CD4-positive, CD25-positive, alpha-beta regulatory T cell (primary cell): Measurements from ENCODE around the gene LYPD1. TPM values are rescaled to one million over a fixed set of nuclear protein-coding genes. Genes with fewer than 3 reads are reported as not detected.

Experiments
- ATAC-seq, 2 donors: fragments of 150-1000 bp; cut with Tn5 transposase; one replicate each; pipeline ENCODE4 v1.10.0; 2021; ENCODE audit warnings: low read depth in 2 of 2, moderate number of reproducible peaks in 2 of 2, moderate library complexity in 1 of 2
- DNase-seq, 3 donors: peaks; one replicate each; pipeline versions ENCODE4 v3.0.0 to v3.0.0-alpha.2; 2012 to 2022; ENCODE audit warnings: mixed read lengths in 1 of 3
- H3K27ac ChIP-seq: one replicate; pipeline ENCODE4 v1.7.0; 2013; ENCODE audit warnings: mild to moderate bottlenecking, low read length; ENCODE audit not compliant: insufficient read depth, poor library complexity, severe bottlenecking
- H3K27me3 ChIP-seq: one replicate; pipeline ENCODE4 v1.7.0; 2013; ENCODE audit warnings: low read length; ENCODE audit not compliant: control insufficient read depth, insufficient read depth
- H3K36me3 ChIP-seq: one replicate; pipeline ENCODE4 v1.7.0; 2013; ENCODE audit warnings: mild to moderate bottlenecking, low read length, moderate library complexity; ENCODE audit not compliant: control insufficient read depth, insufficient read depth
- H3K4me1 ChIP-seq: 2 replicates; pipeline ENCODE4 v1.7.0; 2013; ENCODE audit warnings: mild to moderate bottlenecking, low read length; ENCODE audit not compliant: insufficient read depth, control insufficient read depth, poor library complexity, severe bottlenecking
- H3K4me3 ChIP-seq: one replicate; pipeline ENCODE4 v1.7.0; 2013; ENCODE audit warnings: low read depth, mild to moderate bottlenecking, low read length, moderate library complexity
- H3K9me3 ChIP-seq, 2 experiments: 1 replicate in 1 of 2; 2 replicates in 1 of 2; pipeline ENCODE4 v1.7.0; 2013; ENCODE audit warnings: low read length in 2 of 2, mild to moderate bottlenecking in 1 of 2, moderate library complexity in 1 of 2; ENCODE audit not compliant: control insufficient read depth in 2 of 2
- H3K27ac Mint-ChIP-seq, 3 donors: one replicate each; pipeline ENCODE4 v1.8.0; 2020 to 2022; ENCODE audit warnings: mild to moderate bottlenecking in 3 of 3, mixed read lengths in 3 of 3, moderate library complexity in 2 of 3
- H3K27me3 Mint-ChIP-seq: one replicate; pipeline ENCODE4 v1.8.0; 2022; ENCODE audit warnings: mild to moderate bottlenecking, mixed read lengths
- H3K36me3 Mint-ChIP-seq: one replicate; pipeline ENCODE4 v1.8.0; 2020; ENCODE audit warnings: mixed read lengths
- H3K4me1 Mint-ChIP-seq, 4 donors: one replicate each; pipeline ENCODE4 v1.8.0; 2020 to 2022; ENCODE audit warnings: mixed read lengths in 4 of 4, mild to moderate bottlenecking in 1 of 4
- H3K4me3 Mint-ChIP-seq, 4 donors: one replicate each; pipeline ENCODE4 v1.8.0; 2020 to 2022; ENCODE audit warnings: mild to moderate bottlenecking in 4 of 4, mixed read lengths in 4 of 4, moderate library complexity in 3 of 4
- H3K9me3 Mint-ChIP-seq, 7 donors: one replicate each; pipeline ENCODE4 v1.8.0; 2020 to 2022; ENCODE audit warnings: mixed read lengths in 7 of 7, mild to moderate bottlenecking in 3 of 7, moderate library complexity in 2 of 7
- polyA plus RNA-seq, 4 donors: library from polyadenylated mRNA; unstranded; fragments of 300-500 nt; fragmentation: Illumina TruSeq; gene quantifications; one replicate each; pipeline ENCODE4 v1.2.3, GENCODE V29; 2021
- total RNA-seq: library from RNA; stranded (reverse); gene quantifications from one replicate; pipeline ENCODE4 v1.2.3, GENCODE V29; 2022

Gene LYPD1
- total and polyA plus RNA-seq, 5 donors from 2014 or later, result not detected

GRCh38 chr2:132677661-132678060 lies 7.7 kb upstream of the LYPD1 start:
- Mint-ChIP-seq H3K9me3 (peaks cover 0 to 5% (median 0%) of the 10 kb centered on the region in 7 donors), H3K27me3 (no peaks in the 10 kb centered on the region), H3K36me3 (no peaks in the 10 kb centered on the region), H3K4me3 (no peak overlapping the region), H3K27ac (no peak overlapping the region), H3K4me1 (no peaks in the 10 kb centered on the region)
- Histone ChIP-seq H3K4me3 (no peak overlapping the region), H3K36me3 (no peaks in the 10 kb centered on the region), H3K27ac (no peak overlapping the region), H3K4me1 (no peaks in the 10 kb centered on the region), H3K9me3 (no peaks in the 10 kb centered on the region), H3K27me3 (no peaks in the 10 kb centered on the region)
- ATAC-seq (no peak), DNase-seq (no peak)

- Histone ChIP-seq H3K36me3 (no peaks in the 10 kb centered on the region), H3K27me3 (peaks cover 2% of the 10 kb centered on the region), H3K9me3 (no peaks in the 10 kb centered on the region), H3K27ac (no peak overlapping the region), H3K4me1 (no peaks in the 10 kb centered on the region), H3K4me3 (no peak overlapping the region)
- H3K27me3 Mint-ChIP-seq, result peaks cover 4% of the 10 kb centered on the region
- no peak overlapping the region for H3K27ac Mint-ChIP-seq
- peaks cover 0 to 5% (median 0%) of the 10 kb centered on the region in 7 donors for H3K9me3 Mint-ChIP-seq
- H3K4me3 Mint-ChIP-seq, result no peak overlapping the region
- DNase-seq, result no peak
- H3K4me1 Mint-ChIP-seq, result no peaks in the 10 kb centered on the region
- no peak for ATAC-seq
- no peaks in the 10 kb centered on the region for H3K36me3 Mint-ChIP-seq
These were observed 7.0 kb upstream of the LYPD1 start for GRCh38 chr2:132676999-132677398.

- ATAC-seq (no peak), DNase-seq (no peak)
- H3K27ac Mint-ChIP-seq, result no peak overlapping the region
- H3K4me1 Mint-ChIP-seq, result peaks cover 0 to 5% (median 0%) of the 10 kb centered on the region in 4 donors
- Histone ChIP-seq H3K4me1 (no peaks in the 10 kb centered on the region), H3K9me3 (no peaks in the 10 kb centered on the region), H3K27me3 (peaks cover 2% of the 10 kb centered on the region), H3K36me3 (no peaks in the 10 kb centered on the region), H3K4me3 (no peak overlapping the region), H3K27ac (no peak overlapping the region)
- peaks cover 28% of the 10 kb centered on the region for H3K27me3 Mint-ChIP-seq
- H3K9me3 Mint-ChIP-seq, result peaks cover 0 to 2% (median 0%) of the 10 kb centered on the region in 7 donors
- H3K4me3 Mint-ChIP-seq, result no peak overlapping the region
- H3K36me3 Mint-ChIP-seq, result no peaks in the 10 kb centered on the region
These were observed 1.3 kb upstream of the LYPD1 start for GRCh38 chr2:132671151-132671835.

- no peaks in the 10 kb centered on the region for H3K36me3 ChIP-seq
- H3K27me3 ChIP-seq, result peaks cover 2% of the 10 kb centered on the region
- H3K27me3 Mint-ChIP-seq, result peaks cover 29% of the 10 kb centered on the region
- H3K9me3 Mint-ChIP-seq, result peaks cover 0 to 2% (median 0%) of the 10 kb centered on the region in 7 donors
- peaks cover 0 to 5% (median 0%) of the 10 kb centered on the region in 4 donors for H3K4me1 Mint-ChIP-seq
- no peaks in the 10 kb centered on the region for H3K4me1 ChIP-seq
- no peak overlapping the region for H3K27ac ChIP-seq
- H3K9me3 ChIP-seq, result no peaks in the 10 kb centered on the region
- no peak overlapping the region for H3K4me3 ChIP-seq
- no peak overlapping the region for H3K27ac Mint-ChIP-seq
- no peaks in the 10 kb centered on the region for H3K36me3 Mint-ChIP-seq
- DNase-seq, result no peak
- no peak for ATAC-seq
- H3K4me3 Mint-ChIP-seq, result no peak overlapping the region
These were observed 618 bp upstream of the LYPD1 start for GRCh38 chr2:132670496-132671150.

GRCh38 chr2:132668987-132669907 lies 758 bp downstream of the LYPD1 start:
- DNase-seq, result no peak
- no peaks in the 10 kb centered on the region for H3K9me3 ChIP-seq
- Mint-ChIP-seq H3K27ac (no peak overlapping the region), H3K9me3 (peaks cover 0 to 2% (median 0%) of the 10 kb centered on the region in 7 donors), H3K4me3 (no peak overlapping the region), H3K4me1 (peaks cover 0 to 5% (median 0%) of the 10 kb centered on the region in 4 donors), H3K36me3 (no peaks in the 10 kb centered on the region), H3K27me3 (peaks cover 34% of the 10 kb centered on the region)
- H3K36me3 ChIP-seq, result no peaks in the 10 kb centered on the region
- H3K27ac ChIP-seq, result no peak overlapping the region
- no peaks in the 10 kb centered on the region for H3K4me1 ChIP-seq
- H3K27me3 ChIP-seq, result peaks cover 2% of the 10 kb centered on the region
- no peak overlapping the region for H3K4me3 ChIP-seq
- ATAC-seq, result no peak

- no peaks in the 10 kb centered on the region for H3K4me1 ChIP-seq
- peaks cover 2% of the 10 kb centered on the region for H3K27me3 ChIP-seq
- H3K27me3 Mint-ChIP-seq, result peaks cover 34% of the 10 kb centered on the region
- no peaks in the 10 kb centered on the region for H3K36me3 Mint-ChIP-seq
- H3K36me3 ChIP-seq, result no peaks in the 10 kb centered on the region
- peaks cover 0 to 2% (median 0%) of the 10 kb centered on the region in 7 donors for H3K9me3 Mint-ChIP-seq
- H3K27ac ChIP-seq, result no peak overlapping the region
- ATAC-seq (no peak), DNase-seq (no peak)
- H3K9me3 ChIP-seq, result no peaks in the 10 kb centered on the region
- no peak overlapping the region for H3K4me3 Mint-ChIP-seq
- no peak overlapping the region for H3K4me3 ChIP-seq
- no peak overlapping the region for H3K27ac Mint-ChIP-seq
- peaks cover 0 to 5% (median 0%) of the 10 kb centered on the region in 4 donors for H3K4me1 Mint-ChIP-seq
These were observed 1.7 kb downstream of the LYPD1 start for GRCh38 chr2:132668189-132668823.

GRCh38 chr2:132667706-132668105 lies 2.3 kb downstream of the LYPD1 start:
- Mint-ChIP-seq H3K9me3 (peaks cover 0 to 2% (median 0%) of the 10 kb centered on the region in 7 donors), H3K27me3 (peaks cover 34% of the 10 kb centered on the region), H3K27ac (no peak overlapping the region), H3K36me3 (no peaks in the 10 kb centered on the region), H3K4me1 (peaks cover 0 to 5% (median 0%) of the 10 kb centered on the region in 4 donors), H3K4me3 (no peak overlapping the region)
- Histone ChIP-seq H3K4me1 (no peaks in the 10 kb centered on the region), H3K27me3 (peaks cover 2% of the 10 kb centered on the region), H3K4me3 (no peak overlapping the region), H3K36me3 (no peaks in the 10 kb centered on the region), H3K27ac (no peak overlapping the region), H3K9me3 (no peaks in the 10 kb centered on the region)
- no peak for DNase-seq
- no peak for ATAC-seq
